K562 (cell line): ENCODE measurements around the gene UFC1. TPM values are rescaled to one million over a fixed set of nuclear protein-coding genes. Genes with fewer than 3 reads are reported as not detected.
A peak's percentile ranks its signal among the peaks of the same experiment; 100 is the strongest.

ENCODE experiments used
- ATAC-seq: fragments of 200-7000 bp; cut with Tn5 transposase; 3 replicates; pipeline ENCODE4 v1.9.1; 2020; ENCODE audit warnings: moderate library complexity
- BruUV-seq: library from RNA; stranded (reverse); fragments of 400-500 nt; replicated peaks from 2 replicates; lab custom pipeline; 2021; lab: Mats Ljungman, UMichigan
- CTCF ChIA-PET: fragments of 300-600 bp; formaldehyde crosslinking; extraction: SDS; loops from one replicate; lab custom pipeline; 2021; ENCODE audit warnings: low intra/inter-chr PET ratio; lab: Yijun Ruan, JAX
- POLR2A ChIA-PET: fragments of 300-600, 350-650 bp; sonication (Branson Sonifier 250); formaldehyde crosslinking; extraction: SDS; loops from one replicate; lab custom pipeline; 2021; ENCODE audit warnings: antibody characterized with exemption, inconsistent platforms; lab: Yijun Ruan, JAX
- DNase-seq, 4 experiments: peaks; one replicate each; pipeline versions ENCODE4 v3.0.0 to v3.0.0-alpha.2; 2011 to 2018; ENCODE audit warnings: low spot score in 3 of 4, mixed read lengths in 3 of 4; ENCODE audit errors: extremely low read depth in 1 of 4
- FAIRE-seq: peaks from 2 replicates; lab custom pipeline; 2011; peaks lifted over from hg19 to GRCh38; lab: Jason Lieb, UNC
- H2AFZ ChIP-seq: 2 replicates; pipeline ENCODE4 v1.6.0; 2011; ENCODE audit warnings: low read depth, low read length, control low read depth, inconsistent platforms
- H3K27ac ChIP-seq: fragments of 200-600 bp; 3 replicates; pipeline ENCODE4 v1.8.0; 2011; ENCODE audit warnings: low read depth, mild to moderate bottlenecking, control low read depth, inconsistent platforms, low read length, moderate library complexity, mixed read lengths; ENCODE audit errors: extremely low read depth
- H3K27me3 ChIP-seq, 2 experiments: fragments of 300-600 bp in 1 of 2; 2 replicates in 1 of 2; 3 replicates in 1 of 2; pipeline versions ENCODE4 v1.6.0 to v1.8.0; 2011; ENCODE audit warnings: inconsistent platforms in 2 of 2, low read length in 2 of 2, mild to moderate bottlenecking in 1 of 2, mixed read lengths in 1 of 2, moderate library complexity in 1 of 2; ENCODE audit not compliant: control insufficient read depth in 2 of 2, insufficient read depth in 2 of 2
- H3K36me3 ChIP-seq: fragments of 300-600 bp; 3 replicates; pipeline ENCODE4 v1.8.0; 2011; ENCODE audit warnings: mild to moderate bottlenecking, low read length, inconsistent platforms; ENCODE audit not compliant: control insufficient read depth, insufficient read depth
- H3K4me1 ChIP-seq, 2 experiments: fragments of 200-600 bp in 1 of 2; replicated peaks in 1 of 2; 2 replicates in 1 of 2; 3 replicates in 1 of 2; pipeline versions ENCODE4 v1.5.1 to v1.8.0; 2011; ENCODE audit warnings: inconsistent platforms in 2 of 2, low read length in 2 of 2, mild to moderate bottlenecking in 1 of 2, mixed read lengths in 1 of 2, moderate library complexity in 1 of 2; ENCODE audit not compliant: control insufficient read depth in 2 of 2, insufficient read depth in 2 of 2
- H3K4me2 ChIP-seq: 2 replicates; pipeline ENCODE4 v1.6.1; 2011; ENCODE audit warnings: low read length, control low read depth, inconsistent platforms, mixed read lengths; ENCODE audit not compliant: insufficient read depth
- H3K4me3 ChIP-seq: fragments of 200-600 bp; sonication (generic), shearing (Covaris generic); 2 replicates; pipeline ENCODE4 v1.5.1; 2016; ENCODE audit warnings: control low read depth, inconsistent platforms
- H3K79me2 ChIP-seq: fragments of 200-600 bp; 3 replicates; pipeline ENCODE4 v1.8.0; 2011; ENCODE audit warnings: low read length, inconsistent platforms; ENCODE audit not compliant: control insufficient read depth, insufficient read depth
- H3K9ac ChIP-seq, 2 experiments: 2 replicates each; pipeline versions ENCODE4 v1.6.0 to v1.6.1; 2011; ENCODE audit warnings: low read depth in 2 of 2, low read length in 2 of 2, control low read depth in 1 of 2, inconsistent platforms in 1 of 2, mild to moderate bottlenecking in 1 of 2, mixed read lengths in 1 of 2; ENCODE audit not compliant: insufficient read depth in 1 of 2
- H3K9me1 ChIP-seq: one replicate; pipeline ENCODE4 v1.6.0; 2011; ENCODE audit warnings: inconsistent platforms, mild to moderate bottlenecking, low read length, moderate library complexity; ENCODE audit not compliant: control insufficient read depth, insufficient read depth
- H3K9me3 ChIP-seq: replicated peaks from 2 replicates; pipeline ENCODE4 v1.5.1; 2011; ENCODE audit warnings: low read depth, low read length, inconsistent platforms; ENCODE audit not compliant: control insufficient read depth, insufficient read depth
- H4K20me1 ChIP-seq: replicated peaks from 2 replicates; pipeline ENCODE4 v1.6.1; 2011; ENCODE audit warnings: low read length, inconsistent platforms, mixed read lengths; ENCODE audit not compliant: control insufficient read depth, insufficient read depth
- CEBPG ChIP-seq, 3 experiments: fragments of 200-800 bp in 1 of 3; sonication (Bioruptor generic) in 1 of 3; sonication (generic) in 1 of 3; formaldehyde crosslinking in 1 of 3; IDR thresholded peaks in 2 of 3; conservative IDR thresholded peaks in 1 of 3; 2 replicates each; pipeline versions ENCODE4 v1.6.1 to v1.8.0; 2016 to 2022; ENCODE audit warnings: missing compliant biosample characterization in 2 of 3, missing genetic modification characterization in 2 of 3, mild to moderate bottlenecking in 1 of 3, missing genetic modification reagents in 1 of 3
- CTBP1 ChIP-seq: fragments of 450-650 bp; IDR thresholded peaks from 2 replicates; pipeline ENCODE4 v1.6.1; 2016; ENCODE audit warnings: borderline replicate concordance
- CTCF ChIP-seq, 3 experiments: IDR thresholded peaks in 2 of 3; conservative IDR thresholded peaks in 1 of 3; 2 replicates each; pipeline ENCODE4 v1.5.1; 2011 to 2012; ENCODE audit warnings: low read length in 3 of 3, mild to moderate bottlenecking in 3 of 3, control low read depth in 2 of 3, improper control_type of control experiment in 1 of 3, inconsistent platforms in 1 of 3, low read depth in 1 of 3, mixed read lengths in 1 of 3, moderate library complexity in 1 of 3; ENCODE audit not compliant: insufficient read depth in 2 of 3
- DIDO1 ChIP-seq: fragments of 450-650 bp; IDR thresholded peaks from 2 replicates; pipeline ENCODE4 v1.6.1; 2016; ENCODE audit warnings: low read depth, missing biosample characterization, missing genetic modification characterization
- ESRRB ChIP-seq: fragments of 250-450 bp; sonication (Bioruptor Pico); IDR thresholded peaks from 2 replicates; pipeline ENCODE4 v1.5.0; 2020; ENCODE audit warnings: mild to moderate bottlenecking, moderate library complexity, borderline replicate concordance
- MED1 ChIP-seq: sonication (generic); formaldehyde crosslinking; IDR thresholded peaks from 2 replicates; pipeline ENCODE4 v1.8.1; 2023; ENCODE audit warnings: missing genetic modification reagents, borderline replicate concordance
- NR2C1 ChIP-seq, 2 experiments: fragments of 450-650 bp; IDR thresholded peaks; 2 replicates each; pipeline ENCODE4 v1.6.1; 2017; ENCODE audit warnings: mild to moderate bottlenecking in 2 of 2, antibody characterized with exemption in 1 of 2, inconsistent platforms in 1 of 2, missing compliant biosample characterization in 1 of 2, missing genetic modification characterization in 1 of 2
- PURB ChIP-seq: sonication (generic); formaldehyde crosslinking; IDR thresholded peaks from 2 replicates; pipeline ENCODE4 v1.9.0; 2021; ENCODE audit warnings: low read depth, mild to moderate bottlenecking, missing genetic modification reagents
- RAD21 ChIP-seq, 2 experiments: fragments of 250-450 bp in 1 of 2; fragments of 450-650 bp in 1 of 2; sonication (Bioruptor Pico) in 1 of 2; formaldehyde crosslinking in 1 of 2; IDR thresholded peaks in 1 of 2; conservative IDR thresholded peaks in 1 of 2; 2 replicates each; pipeline versions ENCODE4 v1.4.0 to v1.8.0; 2020 to 2022; ENCODE audit warnings: mild to moderate bottlenecking in 2 of 2, moderate library complexity in 1 of 2
- SREBF1 ChIP-seq: fragments of 150-350 bp; IDR thresholded peaks from 2 replicates; pipeline ENCODE4 v1.6.1; 2014; ENCODE audit warnings: antibody characterized with exemption, low read depth, low read length, borderline replicate concordance
- UBTF ChIP-seq, 2 experiments: IDR thresholded peaks; 2 replicates each; pipeline ENCODE4 v1.6.1; 2012; ENCODE audit warnings: improper control_type of control experiment in 2 of 2, low read depth in 2 of 2, low read length in 2 of 2, borderline replicate concordance in 1 of 2
- ZNF41 ChIP-seq: fragments of 250-450 bp; sonication (Bioruptor Pico); conservative IDR thresholded peaks from 2 replicates; pipeline ENCODE4 v1.4.0; 2020; ENCODE audit warnings: mild to moderate bottlenecking
- ZNF449 ChIP-seq: fragments of 250-450 bp; sonication (Bioruptor Pico); IDR thresholded peaks from 2 replicates; pipeline ENCODE4 v1.8.0; 2022; ENCODE audit warnings: moderate library complexity, mild to moderate bottlenecking, inconsistent platforms
- WGBS: fragments of 100-300 bp; shearing (Covaris generic); methylation state at CpG from one replicate; pipeline ENCODE4 v1.1.6; 2016; ENCODE audit warnings: low coverage, mixed read lengths; ENCODE audit not compliant: insufficient coverage; ENCODE audit errors: missing lambda C conversion rate; 5-methylcytosine and 5-hydroxymethylcytosine counted together
- in situ Hi-C: fragments of 300-500 bp; cut with MboI; formaldehyde crosslinking; loops from 4 replicates; pipeline ENCODE4 v1.15.0; 2018; ENCODE audit warnings: inconsistent platforms, mixed read lengths
- intact Hi-C: fragments of 100-400 bp; cut with micrococcal nuclease; formaldehyde crosslinking; loops from 2 replicates; pipeline ENCODE4 v1.14.2; 2022
- polyA plus RNA-seq, 8 experiments: library from polyadenylated mRNA; depleted of rRNA in 4 of 8; stranded (reverse) in 5 of 8; unstranded in 3 of 8; fragments of >200 nt; fragmentation: Nextera tagmentation in 2 of 8; fragmentation: Illumina TruSeq in 1 of 8; extraction: Ambion mirVana in 2 of 8; extraction: Trizol in 1 of 8; gene quantifications; 2 replicates each; pipeline versions ENCODE4 v1.2.1 to v1.2.3, GENCODE V29; 2011 to 2014; ENCODE audit warnings: inconsistent platforms in 1 of 8, missing spikeins in 1 of 8
- total RNA-seq, 7 experiments: library from RNA; depleted of rRNA in 6 of 7; stranded (reverse); fragments of >200 nt in 6 of 7; fragmentation: Illumina TruSeq in 2 of 7; extraction: Trizol in 2 of 7; gene quantifications; 2 replicates each; pipeline versions ENCODE4 v1.2.1 to v1.2.3, GENCODE V29; 2011 to 2021; ENCODE audit warnings: low replicate concordance in 1 of 7

Gene UFC1
- total and polyA plus RNA-seq, 9 of the 15 experiments (the other 6 are each of a cell fraction or from before 2014, with no cell fraction given) = 92.8 to 220 (median 161) TPM

GRCh38 chr1:161139766-161140165 lies 14.0 kb upstream of the UFC1 start:
- POLR2A ChIA-PET = interaction anchor here (0.6 to 1.7 kb wide), 2 partner anchors 14 to 93 kb away, joined by 3 to 8 read pairs; partner anchors contain the start of gene UFC1
- H4K20me1 ChIP-seq = no peaks in the 10 kb centered on the region
- peaks cover 2% of the 10 kb centered on the region; the same call in 1 of the 3 replicates for H3K36me3 ChIP-seq
- H3K4me1 ChIP-seq = peaks cover 0 to 4% of the 10 kb centered on the region in 2 experiments; a peak in 3 of 5 replicates
- ATAC-seq = peak; percentile 88
- H3K9me1 ChIP-seq = no peaks in the 10 kb centered on the region
- in situ Hi-C loops (no loop called here), intact Hi-C loops (loop anchor here (1.0 to 10.0 kb wide), 5 partner anchors 38 to 415 kb away; partner anchors contain the start of gene B4GALT3)
- no peak overlapping the region for H2AFZ ChIP-seq
- no peak overlapping the region for H3K4me2 ChIP-seq
- BruUV-seq = no TSS peak
- no peak overlapping the region for H3K27ac ChIP-seq
- no peaks in the 10 kb centered on the region for H3K27me3 ChIP-seq
- H3K9ac ChIP-seq = no peak overlapping the region
- CTCF ChIA-PET = interaction anchor here (0.7 to 2.2 kb wide), 4 partner anchors 68 to 414 kb away, joined by 3 to 15 read pairs (median 6); no protein-coding TSS in a partner anchor
- H3K79me2 ChIP-seq = peaks cover 4% of the 10 kb centered on the region; the same call in 1 of the 3 replicates
- FAIRE-seq = peak; percentile 76
- no peaks in the 10 kb centered on the region for H3K9me3 ChIP-seq
- peak in 3 of 4 experiments; percentile 43 to 68 (median 60) for DNase-seq
- H3K4me3 ChIP-seq = no peak overlapping the region
- 57% methylated on average over 1 of the region's 1 CpG for WGBS
- peak; percentile 65 to 75 for TF ChIP-seq RAD21 (CRISPR knock-in tag; conservative IDR thresholded peaks at IDR 0.05 in 1 of 2, IDR thresholded peaks at IDR 0.05 in 1 of 2)
- TF ChIP-seq SREBF1 = no peak
- TF ChIP-seq PURB = no peak
- TF ChIP-seq CEBPG (CRISPR knock-in tag; IDR thresholded peaks at IDR 0.05) = no peak
- no peak for TF ChIP-seq CEBPG (tag; conservative IDR thresholded peaks at IDR 0.05 in 1 of 2, IDR thresholded peaks at IDR 0.05 in 1 of 2)
- TF ChIP-seq UBTF (IDR thresholded peaks at IDR 0.05; ENCODE audit: borderline replicate concordance in 1 of 2, low read depth in 2 of 2, low read length in 2 of 2) = no peak
- TF ChIP-seq MED1 = no peak
- TF ChIP-seq ESRRB (CRISPR knock-in tag) = no peak
- no peak for TF ChIP-seq NR2C1 (IDR thresholded peaks at IDR 0.05)
- TF ChIP-seq NR2C1 (tag; IDR thresholded peaks at IDR 0.05) = no peak
- no peak for TF ChIP-seq ZNF449 (CRISPR knock-in tag)
- no peak for TF ChIP-seq CTBP1
- no peak for TF ChIP-seq DIDO1
- TF ChIP-seq CTCF (IDR thresholded peaks at IDR 0.05 in 2 of 3, conservative IDR thresholded peaks at IDR 0.05 in 1 of 3; ENCODE audit: insufficient read depth in 2 of 3, low read depth in 1 of 3, low read length in 3 of 3) = peak; percentile 55 to 85 (median 59); a peak in 5 of 6 replicates
- TF ChIP-seq ZNF41 (CRISPR knock-in tag) = no peak
